HFFc6 (cell line): Measurements from ENCODE around the gene CLDN24. TPM values are rescaled to one million over a fixed set of nuclear protein-coding genes. Genes with fewer than 3 reads are reported as not detected.
A peak's percentile ranks its signal among the peaks of the same experiment; 100 is the strongest.

Source experiments
- DNase-seq: peaks from one replicate; pipeline ENCODE4 v3.0.0-alpha.2; 2018
- H3K27ac Mint-ChIP-seq: 2 replicates; pipeline ENCODE4 v1.8.0; 2020; ENCODE audit warnings: mild to moderate bottlenecking, mixed read lengths
- H3K27me3 Mint-ChIP-seq: 2 replicates; pipeline ENCODE4 v1.8.0; 2021; ENCODE audit warnings: mild to moderate bottlenecking, moderate library complexity, mixed read lengths; ENCODE audit not compliant: insufficient read depth
- H3K36me3 Mint-ChIP-seq: 2 replicates; pipeline ENCODE4 v1.8.0; 2021; ENCODE audit warnings: low read depth, mixed read lengths
- H3K4me1 Mint-ChIP-seq: 2 replicates; pipeline ENCODE4 v1.8.0; 2020; ENCODE audit warnings: low read depth, mixed read lengths
- H3K4me3 Mint-ChIP-seq: 2 replicates; pipeline ENCODE4 v1.8.0; 2020; ENCODE audit warnings: mild to moderate bottlenecking, moderate library complexity, mixed read lengths
- H3K9me3 Mint-ChIP-seq: 2 replicates; pipeline ENCODE4 v1.8.0; 2020; ENCODE audit warnings: mild to moderate bottlenecking, mixed read lengths
- total RNA-seq, 6 experiments: library from RNA; stranded (reverse); fragmentation: NEBNext Ultra II Directional; extraction: Animal tissue kit (Norgen Biotek cat#: 25700); gene quantifications; 2 replicates in 1 of 6; 3 replicates in 5 of 6; pipeline ENCODE4 v1.2.3, GENCODE V29; 2021
- TF ChIP-seq, protein P1 (sequence below): fragments of 200-600 bp; sonication (generic); IDR thresholded peaks from 2 replicates; pipeline ENCODE4 v1.5.0; 2021; ENCODE audit warnings: antibody characterized with exemption, mild to moderate bottlenecking

CLDN24 gene
- total RNA-seq, 6 experiments from 2014 or later, result not detected

- no peaks in the 10 kb centered on the region; the same call in 1 of the 2 replicates for H3K9me3 Mint-ChIP-seq
- TF ChIP-seq, protein P1, sequence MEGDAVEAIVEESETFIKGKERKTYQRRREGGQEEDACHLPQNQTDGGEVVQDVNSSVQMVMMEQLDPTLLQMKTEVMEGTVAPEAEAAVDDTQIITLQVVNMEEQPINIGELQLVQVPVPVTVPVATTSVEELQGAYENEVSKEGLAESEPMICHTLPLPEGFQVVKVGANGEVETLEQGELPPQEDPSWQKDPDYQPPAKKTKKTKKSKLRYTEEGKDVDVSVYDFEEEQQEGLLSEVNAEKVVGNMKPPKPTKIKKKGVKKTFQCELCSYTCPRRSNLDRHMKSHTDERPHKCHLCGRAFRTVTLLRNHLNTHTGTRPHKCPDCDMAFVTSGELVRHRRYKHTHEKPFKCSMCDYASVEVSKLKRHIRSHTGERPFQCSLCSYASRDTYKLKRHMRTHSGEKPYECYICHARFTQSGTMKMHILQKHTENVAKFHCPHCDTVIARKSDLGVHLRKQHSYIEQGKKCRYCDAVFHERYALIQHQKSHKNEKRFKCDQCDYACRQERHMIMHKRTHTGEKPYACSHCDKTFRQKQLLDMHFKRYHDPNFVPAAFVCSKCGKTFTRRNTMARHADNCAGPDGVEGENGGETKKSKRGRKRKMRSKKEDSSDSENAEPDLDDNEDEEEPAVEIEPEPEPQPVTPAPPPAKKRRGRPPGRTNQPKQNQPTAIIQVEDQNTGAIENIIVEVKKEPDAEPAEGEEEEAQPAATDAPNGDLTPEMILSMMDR, result no peak
- H3K27me3 Mint-ChIP-seq, result peaks cover 6% of the 10 kb centered on the region
- H3K4me1 Mint-ChIP-seq, result peaks cover 44% of the 10 kb centered on the region
- H3K4me3 Mint-ChIP-seq, result no peak overlapping the region
- peaks cover 15% of the 10 kb centered on the region for H3K36me3 Mint-ChIP-seq
- DNase-seq, result no peak
- peak overlapping the region; percentile 82 for H3K27ac Mint-ChIP-seq
Measured at GRCh38 chr4:183347146-183347545, 24.9 kb upstream of the CLDN24 start.

DNA sequence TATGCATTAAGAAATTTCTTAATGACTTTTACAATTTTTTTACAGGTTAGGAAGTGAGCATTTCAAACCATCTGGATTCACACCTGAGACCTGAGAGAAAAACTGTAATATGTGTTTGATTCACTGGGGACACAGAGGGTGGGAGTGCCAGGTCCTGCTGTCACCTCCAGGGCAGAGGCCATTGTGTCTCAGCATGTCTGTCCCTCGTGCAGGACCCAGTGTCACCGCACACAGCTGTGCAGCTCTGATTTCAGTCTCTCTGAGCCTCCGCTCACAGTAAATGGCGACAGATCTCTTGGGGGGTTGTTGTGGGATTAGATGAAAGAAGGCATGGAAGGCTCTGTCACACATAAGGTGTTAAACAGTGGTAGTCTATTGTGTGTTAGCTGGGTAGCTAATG is 23.0 kb upstream of the CLDN24 start:
- no peak overlapping the region for H3K27ac Mint-ChIP-seq
- H3K9me3 Mint-ChIP-seq, result no peaks in the 10 kb centered on the region; the same call in 1 of the 2 replicates
- peaks cover 8% of the 10 kb centered on the region for H3K36me3 Mint-ChIP-seq
- DNase-seq, result no peak
- no peak overlapping the region for H3K4me3 Mint-ChIP-seq
- TF ChIP-seq, protein P1, result no peak
- peaks cover 37% of the 10 kb centered on the region for H3K4me1 Mint-ChIP-seq
- H3K27me3 Mint-ChIP-seq, result peaks cover 5% of the 10 kb centered on the region

DNA sequence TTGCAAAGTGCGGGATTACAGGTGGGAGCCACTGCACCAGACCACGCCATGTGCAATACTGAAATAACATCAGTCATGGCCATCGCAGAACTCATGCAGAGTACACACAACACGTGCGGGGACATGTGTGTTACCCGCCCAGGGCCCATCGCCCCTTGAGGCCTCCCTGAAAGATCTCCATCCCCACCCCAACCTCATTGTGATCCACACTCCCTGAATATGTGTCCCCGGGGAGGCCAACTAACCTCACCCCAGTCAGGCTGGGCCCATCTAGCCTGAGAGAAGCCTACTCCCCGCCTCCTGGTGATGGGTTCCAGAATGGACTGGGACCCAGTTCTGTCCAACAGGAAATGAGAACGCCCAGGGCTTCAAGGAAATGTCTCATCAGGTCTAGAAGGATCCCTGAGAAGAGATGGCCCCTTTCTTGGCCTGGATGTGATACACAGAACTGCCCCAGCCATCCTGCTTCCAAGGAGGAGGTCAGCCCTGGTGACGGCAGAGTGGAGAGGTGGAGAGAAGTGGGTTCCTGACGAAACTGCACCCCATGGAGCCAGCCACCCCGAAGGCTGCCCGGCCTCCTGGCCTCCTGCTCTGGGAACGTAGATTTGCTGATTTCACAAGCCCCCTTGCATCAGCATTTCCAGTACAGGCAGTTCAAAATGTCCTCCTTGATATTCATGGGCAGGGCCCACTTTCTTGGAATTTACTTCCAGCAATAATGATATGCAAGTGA is 22.5 kb upstream of the CLDN24 start:
- peaks cover 7% of the 10 kb centered on the region for H3K36me3 Mint-ChIP-seq
- H3K27me3 Mint-ChIP-seq, result peaks cover 5% of the 10 kb centered on the region
- TF ChIP-seq, protein P1, result no peak
- H3K9me3 Mint-ChIP-seq, result no peaks in the 10 kb centered on the region
- peaks cover 32% of the 10 kb centered on the region for H3K4me1 Mint-ChIP-seq
- H3K27ac Mint-ChIP-seq, result no peak overlapping the region
- DNase-seq, result no peak
- H3K4me3 Mint-ChIP-seq, result no peak overlapping the region

- Mint-ChIP-seq H3K36me3 (peaks cover 7% of the 10 kb centered on the region), H3K4me3 (no peak overlapping the region), H3K9me3 (no peaks in the 10 kb centered on the region), H3K27me3 (peaks cover 5% of the 10 kb centered on the region), H3K27ac (no peak overlapping the region), H3K4me1 (peaks cover 23% of the 10 kb centered on the region)
- TF ChIP-seq, protein P1, result no peak
- no peak for DNase-seq
Measured at GRCh38 chr4:183343730-183344129, 21.5 kb upstream of the CLDN24 start.

GRCh38 chr4:183342541-183343533 is 20.6 kb upstream of the CLDN24 start:
- TF ChIP-seq, protein P1, result no peak
- no peak overlapping the region for H3K27ac Mint-ChIP-seq
- H3K36me3 Mint-ChIP-seq, result peaks cover 3% of the 10 kb centered on the region; the same call in 1 of the 2 replicates
- peaks cover 19% of the 10 kb centered on the region for H3K4me1 Mint-ChIP-seq
- no peaks in the 10 kb centered on the region for H3K9me3 Mint-ChIP-seq
- peaks cover 6% of the 10 kb centered on the region for H3K27me3 Mint-ChIP-seq
- DNase-seq, result no peak
- H3K4me3 Mint-ChIP-seq, result no peak overlapping the region
